ENCODE results near the gene KIFC1.

The KIFC1 gene

DNA sequence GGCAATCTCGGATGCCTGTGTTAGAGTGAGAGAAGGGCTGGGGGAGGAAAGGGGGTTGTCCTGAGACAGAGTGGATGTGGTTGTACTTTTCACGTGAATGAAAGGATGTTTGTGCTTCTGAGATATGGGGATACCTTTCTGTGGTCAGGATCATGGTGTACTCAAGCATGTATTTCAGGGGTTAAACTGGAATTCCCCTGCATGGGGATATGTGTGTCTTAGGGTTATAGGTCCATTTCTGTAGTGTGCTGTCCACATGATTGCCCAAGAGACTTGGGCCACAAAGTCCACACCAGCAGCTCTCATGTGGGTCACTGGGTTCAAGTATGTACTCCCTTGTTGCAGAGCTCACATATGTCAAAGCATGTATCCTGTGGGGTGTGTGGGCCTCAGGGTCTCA lies 38.7 kb downstream of the KIFC1 start:
- Mint-ChIP-seq H3K27ac (peak overlapping the region; percentile 62 to 90 (median 90)), H3K4me1 (peaks cover 73% of the 10 kb centered on the region), H3K36me3 (ENCODE audit: low read depth) (peaks cover 4% of the 10 kb centered on the region), H3K4me3 (peak overlapping the region; percentile 92), H3K27me3 (ENCODE audit: low read depth) (no peaks in the 10 kb centered on the region), H3K9me3 (no peaks in the 10 kb centered on the region)
- TF ChIP-seq, protein P1, sequence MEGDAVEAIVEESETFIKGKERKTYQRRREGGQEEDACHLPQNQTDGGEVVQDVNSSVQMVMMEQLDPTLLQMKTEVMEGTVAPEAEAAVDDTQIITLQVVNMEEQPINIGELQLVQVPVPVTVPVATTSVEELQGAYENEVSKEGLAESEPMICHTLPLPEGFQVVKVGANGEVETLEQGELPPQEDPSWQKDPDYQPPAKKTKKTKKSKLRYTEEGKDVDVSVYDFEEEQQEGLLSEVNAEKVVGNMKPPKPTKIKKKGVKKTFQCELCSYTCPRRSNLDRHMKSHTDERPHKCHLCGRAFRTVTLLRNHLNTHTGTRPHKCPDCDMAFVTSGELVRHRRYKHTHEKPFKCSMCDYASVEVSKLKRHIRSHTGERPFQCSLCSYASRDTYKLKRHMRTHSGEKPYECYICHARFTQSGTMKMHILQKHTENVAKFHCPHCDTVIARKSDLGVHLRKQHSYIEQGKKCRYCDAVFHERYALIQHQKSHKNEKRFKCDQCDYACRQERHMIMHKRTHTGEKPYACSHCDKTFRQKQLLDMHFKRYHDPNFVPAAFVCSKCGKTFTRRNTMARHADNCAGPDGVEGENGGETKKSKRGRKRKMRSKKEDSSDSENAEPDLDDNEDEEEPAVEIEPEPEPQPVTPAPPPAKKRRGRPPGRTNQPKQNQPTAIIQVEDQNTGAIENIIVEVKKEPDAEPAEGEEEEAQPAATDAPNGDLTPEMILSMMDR (IDR thresholded peaks at IDR 0.05; ENCODE audit: unreplicated experiment in 3 of 3): no peak

DNA sequence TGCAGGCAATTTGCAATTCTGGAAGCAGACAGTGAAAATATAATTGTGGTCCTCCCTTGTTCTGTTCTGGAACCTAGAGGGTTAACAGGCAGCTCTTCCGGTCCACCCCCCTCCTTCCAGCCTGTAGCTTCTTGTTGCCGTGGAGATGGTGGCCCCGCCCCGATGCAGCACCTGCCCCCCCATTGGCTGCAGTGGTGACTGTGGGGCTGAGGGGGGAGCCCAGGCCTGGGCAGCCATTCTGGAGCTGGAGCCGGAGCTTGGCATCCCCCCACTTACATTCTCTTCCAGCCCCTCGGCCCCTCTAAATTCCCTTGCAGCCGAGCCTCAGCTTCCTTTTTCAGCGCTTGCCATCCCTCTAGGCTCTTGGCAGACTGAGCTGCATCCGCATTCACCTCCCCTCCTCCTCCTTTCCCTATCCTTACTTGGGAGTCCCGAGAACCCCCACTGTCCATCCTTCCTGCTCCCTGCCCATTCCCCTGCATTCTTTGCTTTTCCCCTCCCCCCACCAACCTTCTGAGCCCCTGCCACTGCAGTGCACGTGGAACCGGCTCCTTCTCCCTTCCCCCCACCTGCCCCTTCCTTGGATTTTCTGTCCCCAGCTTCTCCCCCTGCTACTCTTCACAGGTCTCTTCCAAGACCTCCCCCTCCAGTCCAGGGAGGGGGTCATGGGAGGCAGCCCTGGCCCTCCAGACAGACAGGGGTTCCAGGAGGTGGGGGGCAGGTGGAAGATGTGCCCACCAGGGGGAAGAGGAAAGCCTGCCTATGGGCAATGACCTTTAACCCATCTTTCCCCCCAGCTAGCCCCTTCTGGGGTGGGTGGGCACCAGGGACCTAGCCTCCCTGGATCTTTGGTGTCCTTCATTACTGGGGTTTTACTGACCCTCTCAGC lies 39.6 kb downstream of the KIFC1 start:
- peaks cover 13% of the 10 kb centered on the region for H3K36me3 Mint-ChIP-seq (ENCODE audit: low read depth)
- peaks cover 67% of the 10 kb centered on the region for H3K4me1 Mint-ChIP-seq

GRCh38 chr6:33431880-33432541 lies 40.4 kb downstream of the KIFC1 start:
- TF ChIP-seq, protein P1 (IDR thresholded peaks at IDR 0.05; ENCODE audit: unreplicated experiment in 3 of 3): no peak

More for the DNA sequence above, 39.6 kb downstream of the KIFC1 start:
- Mint-ChIP-seq H3K27ac (peak overlapping the region; percentile 62 to 90 (median 90)), H3K9me3 (no peaks in the 10 kb centered on the region), H3K27me3 (ENCODE audit: low read depth) (no peaks in the 10 kb centered on the region), H3K4me3 (peak overlapping the region; percentile 92)
- TF ChIP-seq, protein P1 (IDR thresholded peaks at IDR 0.05; ENCODE audit: unreplicated experiment in 3 of 3): no peak

GRCh38 chr6:33432546-33432945 lies 40.9 kb downstream of the KIFC1 start:
- peaks cover 55% of the 10 kb centered on the region for H3K4me1 Mint-ChIP-seq
- H3K4me3 Mint-ChIP-seq: peak overlapping the region; percentile 52 to 59 (median 55)
- no peaks in the 10 kb centered on the region for H3K9me3 Mint-ChIP-seq

More at GRCh38 chr6:33431880-33432541, 40.4 kb downstream of the KIFC1 start:
- peak overlapping the region; percentile 26 to 50 (median 44) for H3K27ac Mint-ChIP-seq
- peak overlapping the region; percentile 52 to 92 (median 59) for H3K4me3 Mint-ChIP-seq
- peaks cover 60% of the 10 kb centered on the region for H3K4me1 Mint-ChIP-seq
- no peaks in the 10 kb centered on the region for H3K9me3 Mint-ChIP-seq
- H3K36me3 Mint-ChIP-seq (ENCODE audit: low read depth): peaks cover 20% of the 10 kb centered on the region
- H3K27me3 Mint-ChIP-seq (ENCODE audit: low read depth): no peaks in the 10 kb centered on the region

GRCh38 chr6:33433001-33433543 lies 41.4 kb downstream of the KIFC1 start:
- H3K36me3 Mint-ChIP-seq (ENCODE audit: low read depth): peaks cover 29% of the 10 kb centered on the region
- peak overlapping the region; percentile 26 to 44 (median 31) for H3K27ac Mint-ChIP-seq
- peak overlapping the region; percentile 42 to 55 (median 49) for H3K4me3 Mint-ChIP-seq
- TF ChIP-seq, protein P1 (IDR thresholded peaks at IDR 0.05; ENCODE audit: unreplicated experiment in 3 of 3): no peak
- H3K27me3 Mint-ChIP-seq (ENCODE audit: low read depth): no peaks in the 10 kb centered on the region
- no peaks in the 10 kb centered on the region for H3K9me3 Mint-ChIP-seq
- H3K4me1 Mint-ChIP-seq: peaks cover 55% of the 10 kb centered on the region

More at GRCh38 chr6:33432546-33432945, 40.9 kb downstream of the KIFC1 start:
- Mint-ChIP-seq H3K27ac (peak overlapping the region; percentile 26 to 50 (median 44)), H3K27me3 (ENCODE audit: low read depth) (no peaks in the 10 kb centered on the region), H3K36me3 (ENCODE audit: low read depth) (peaks cover 26% of the 10 kb centered on the region)
- TF ChIP-seq, protein P1 (IDR thresholded peaks at IDR 0.05; ENCODE audit: unreplicated experiment in 3 of 3): no peak
